GM12864 (cell line): ENCODE measurements around the gene SLC24A3.

Experiments used
- DNase-seq: peaks from one replicate; pipeline ENCODE4 v3.0.0-alpha.2; 2011; ENCODE audit warnings: low read depth
- H3K4me3 ChIP-seq: 2 replicates; pipeline ENCODE4 v1.5.1; 2011; ENCODE audit warnings: mild to moderate bottlenecking, low read depth, low read length, control low read depth
- TF ChIP-seq, protein P1 (sequence below): IDR thresholded peaks from 2 replicates; pipeline ENCODE4 v1.5.1; 2011; ENCODE audit warnings: low read depth, mild to moderate bottlenecking, moderate library complexity, low read length, control low read depth, inconsistent platforms; ENCODE audit errors: missing control alignments

The SLC24A3 gene

DNA sequence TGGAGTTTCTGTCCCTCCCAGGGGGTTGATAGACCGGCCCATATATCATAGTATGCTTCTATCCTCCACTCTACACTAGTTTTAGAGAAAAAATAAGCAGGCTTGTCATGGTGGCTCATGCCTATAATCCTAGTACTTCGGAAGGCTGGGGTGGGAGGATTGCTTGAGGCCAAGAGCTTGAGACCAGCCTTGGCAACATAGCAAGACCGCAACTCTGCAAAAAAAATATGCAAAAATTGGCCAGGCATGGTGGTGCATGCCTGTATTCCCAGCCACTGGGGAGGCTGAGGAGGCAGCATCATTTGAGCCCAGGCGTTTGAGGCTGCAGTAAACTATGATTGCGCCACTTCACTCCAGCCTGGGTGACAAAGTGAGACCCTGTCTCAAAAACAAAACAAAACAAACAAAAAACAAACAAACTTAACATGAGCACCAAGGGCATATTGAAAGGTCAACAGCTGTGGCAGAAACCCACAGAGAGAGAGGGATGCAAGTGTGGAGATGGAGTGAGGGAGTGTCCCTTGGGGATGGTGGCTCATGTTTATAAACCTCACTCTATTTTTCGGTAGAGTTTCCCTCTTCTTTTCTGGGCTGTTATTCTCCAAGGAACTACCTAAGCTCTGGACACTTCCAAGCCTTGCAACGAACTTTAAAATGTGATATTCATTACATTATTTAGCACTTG, 24.1 kb downstream of the SLC24A3 start:
- no peak overlapping the region for H3K4me3 ChIP-seq
- DNase-seq: no peak
- TF ChIP-seq, protein P1, sequence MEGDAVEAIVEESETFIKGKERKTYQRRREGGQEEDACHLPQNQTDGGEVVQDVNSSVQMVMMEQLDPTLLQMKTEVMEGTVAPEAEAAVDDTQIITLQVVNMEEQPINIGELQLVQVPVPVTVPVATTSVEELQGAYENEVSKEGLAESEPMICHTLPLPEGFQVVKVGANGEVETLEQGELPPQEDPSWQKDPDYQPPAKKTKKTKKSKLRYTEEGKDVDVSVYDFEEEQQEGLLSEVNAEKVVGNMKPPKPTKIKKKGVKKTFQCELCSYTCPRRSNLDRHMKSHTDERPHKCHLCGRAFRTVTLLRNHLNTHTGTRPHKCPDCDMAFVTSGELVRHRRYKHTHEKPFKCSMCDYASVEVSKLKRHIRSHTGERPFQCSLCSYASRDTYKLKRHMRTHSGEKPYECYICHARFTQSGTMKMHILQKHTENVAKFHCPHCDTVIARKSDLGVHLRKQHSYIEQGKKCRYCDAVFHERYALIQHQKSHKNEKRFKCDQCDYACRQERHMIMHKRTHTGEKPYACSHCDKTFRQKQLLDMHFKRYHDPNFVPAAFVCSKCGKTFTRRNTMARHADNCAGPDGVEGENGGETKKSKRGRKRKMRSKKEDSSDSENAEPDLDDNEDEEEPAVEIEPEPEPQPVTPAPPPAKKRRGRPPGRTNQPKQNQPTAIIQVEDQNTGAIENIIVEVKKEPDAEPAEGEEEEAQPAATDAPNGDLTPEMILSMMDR: no peak

GRCh38 chr20:19241440-19241839, 29.0 kb downstream of the SLC24A3 start:
- DNase-seq: no peak
- no peak overlapping the region for H3K4me3 ChIP-seq
- TF ChIP-seq, protein P1: no peak

DNA sequence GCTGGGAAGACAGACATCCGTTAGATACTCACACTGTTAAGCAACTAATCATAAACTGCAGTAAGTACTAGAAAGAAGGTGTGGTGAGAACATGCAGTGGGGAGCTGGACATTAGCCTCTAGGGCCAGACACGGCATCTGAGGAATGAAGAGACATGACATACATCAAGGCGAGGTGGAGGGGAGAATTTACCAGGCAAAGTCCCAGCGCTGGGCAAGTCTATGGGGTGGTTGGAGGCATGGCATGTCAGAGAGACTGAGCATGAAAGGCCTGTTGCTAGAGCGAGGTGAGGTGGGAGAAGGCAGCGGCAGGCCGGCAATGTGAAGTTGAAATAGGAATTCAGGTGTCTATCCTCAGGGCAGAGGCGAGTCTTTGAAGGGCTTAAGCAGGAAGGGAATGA, 31.8 kb downstream of the SLC24A3 start:
- TF ChIP-seq, protein P1: no peak
- no peak for DNase-seq
- no peak overlapping the region for H3K4me3 ChIP-seq

GRCh38 chr20:19249106-19249879, 36.9 kb downstream of the SLC24A3 start:
- no peak for DNase-seq
- TF ChIP-seq, protein P1: no peak
- H3K4me3 ChIP-seq: no peak overlapping the region

DNA sequence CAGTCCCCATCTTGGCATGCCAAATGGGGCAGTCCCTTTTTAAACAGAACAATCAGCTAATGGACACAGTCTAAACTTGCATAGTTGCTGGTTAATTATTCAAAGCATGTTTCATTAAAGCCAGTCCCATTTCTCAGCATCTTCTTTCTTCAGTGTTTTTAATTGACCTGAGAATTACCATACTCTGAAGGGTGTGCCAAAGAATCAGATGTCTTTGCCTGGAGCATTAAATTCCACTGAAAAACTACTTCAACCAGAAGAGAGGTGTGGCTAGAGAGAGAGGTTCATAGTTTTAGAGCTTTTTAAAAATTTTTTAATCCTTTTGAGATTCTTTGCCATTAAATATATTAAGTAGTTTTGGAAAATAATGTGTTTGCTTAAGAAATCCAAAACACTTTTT, 37.9 kb downstream of the SLC24A3 start:
- TF ChIP-seq, protein P1: no peak
- no peak overlapping the region for H3K4me3 ChIP-seq
- DNase-seq: no peak

- TF ChIP-seq, protein P1: no peak
- no peak for DNase-seq
- H3K4me3 ChIP-seq: no peak overlapping the region
Observed at GRCh38 chr20:19251506-19251905, 39.1 kb downstream of the SLC24A3 start.
